Endothelial cell of umbilical vein (primary cell): Measurements from ENCODE around the gene EMX1. TPM values are rescaled to one million over a fixed set of nuclear protein-coding genes. Genes with fewer than 3 reads are reported as not detected.

Source experiments
- BruUV-seq: library from RNA; stranded (reverse); fragments of 400-500 nt; replicated peaks from 2 replicates; lab custom pipeline; 2021; lab: Mats Ljungman, UMichigan
- CTCF ChIA-PET: fragments of 300-600, 350-600 bp; sonication (Branson Sonifier 250); formaldehyde crosslinking; loops from one replicate; lab custom pipeline; 2021; ENCODE audit warnings: antibody characterized with exemption, inconsistent platforms; lab: Charles Lee
- POLR2A ChIA-PET: fragments of 300-600, 350-600 bp; sonication (Branson Sonifier 250); formaldehyde crosslinking; loops from one replicate; lab custom pipeline; 2021; ENCODE audit warnings: antibody characterized with exemption, inconsistent platforms; lab: Charles Lee
- DNase-seq: peaks from one replicate; pipeline ENCODE4 v3.0.0-alpha.2; 2011; ENCODE audit warnings: low read depth, low spot score
- FAIRE-seq: peaks from 2 replicates; lab custom pipeline; 2011; peaks lifted over from hg19 to GRCh38; lab: Jason Lieb, UNC
- H2AFZ ChIP-seq: 2 replicates; pipeline ENCODE4 v1.6.0; 2012; ENCODE audit warnings: low read depth, low read length, control low read depth, inconsistent platforms
- H3K27ac ChIP-seq: 2 replicates; pipeline ENCODE4 v1.5.1; 2011; ENCODE audit warnings: low read depth, mild to moderate bottlenecking, control low read depth, low read length, moderate library complexity; ENCODE audit not compliant: insufficient read depth
- H3K27me3 ChIP-seq, 2 experiments: 2 replicates each; pipeline versions ENCODE4 v1.6.0 to v1.6.1; 2011; ENCODE audit warnings: low read length in 2 of 2, mixed read lengths in 1 of 2; ENCODE audit not compliant: control insufficient read depth in 2 of 2, insufficient read depth in 2 of 2
- H3K36me3 ChIP-seq, 2 experiments: 2 replicates in 1 of 2; 3 replicates in 1 of 2; pipeline ENCODE4 v1.5.1; 2011; ENCODE audit warnings: low read length in 2 of 2, mild to moderate bottlenecking in 1 of 2, moderate library complexity in 1 of 2; ENCODE audit not compliant: control insufficient read depth in 2 of 2, insufficient read depth in 2 of 2; ENCODE audit errors: extremely low read depth in 1 of 2
- H3K4me1 ChIP-seq: 3 replicates; pipeline ENCODE4 v1.5.1; 2011; ENCODE audit warnings: mild to moderate bottlenecking, low read length; ENCODE audit not compliant: control insufficient read depth, insufficient read depth; ENCODE audit errors: extremely low read depth
- H3K4me2 ChIP-seq: 2 replicates; pipeline ENCODE4 v1.6.1; 2011; ENCODE audit warnings: low read length, control low read depth, mixed read lengths; ENCODE audit not compliant: insufficient read depth
- H3K4me3 ChIP-seq, 3 experiments: fragments of 200-600 bp in 1 of 3; sonication (generic), shearing (Covaris generic) in 1 of 3; replicated peaks in 1 of 3; 2 replicates each; pipeline ENCODE4 v1.5.1; 2011 to 2016; ENCODE audit warnings: control low read depth in 3 of 3, low read length in 3 of 3, mild to moderate bottlenecking in 2 of 3, inconsistent platforms in 1 of 3, low read depth in 1 of 3, moderate library complexity in 1 of 3; ENCODE audit not compliant: insufficient read depth in 1 of 3
- H3K79me2 ChIP-seq: 2 replicates; pipeline ENCODE4 v1.6.0; 2012; ENCODE audit warnings: low read length, inconsistent platforms; ENCODE audit not compliant: control insufficient read depth, insufficient read depth
- H3K9ac ChIP-seq: replicated peaks from 2 replicates; pipeline ENCODE3; 2011; ENCODE audit warnings: low read length, control low read depth; ENCODE audit not compliant: insufficient read depth; ENCODE audit errors: extremely low read depth
- H3K9me1 ChIP-seq: replicated peaks from 3 replicates; pipeline ENCODE4 v1.6.0; 2011; ENCODE audit warnings: mild to moderate bottlenecking, low read length; ENCODE audit not compliant: control insufficient read depth, insufficient read depth; ENCODE audit errors: extremely low read depth
- H3K9me3 ChIP-seq: replicated peaks from 2 replicates; pipeline ENCODE4 v1.5.1; 2012; ENCODE audit warnings: low read length, inconsistent platforms; ENCODE audit not compliant: control insufficient read depth, insufficient read depth
- H4K20me1 ChIP-seq: replicated peaks from 2 replicates; pipeline ENCODE3; 2011; ENCODE audit warnings: mild to moderate bottlenecking, low read length; ENCODE audit not compliant: control insufficient read depth, insufficient read depth; ENCODE audit errors: extremely low read depth
- CTCF ChIP-seq, 2 donors: IDR thresholded peaks; 1 replicate in 1 of 2; 2 replicates in 1 of 2; pipeline ENCODE4 v1.5.1; 2011; ENCODE audit warnings: low read length in 2 of 2, mild to moderate bottlenecking in 2 of 2, moderate library complexity in 2 of 2, control low read depth in 1 of 2, inconsistent platforms in 1 of 2, low read depth in 1 of 2; ENCODE audit not compliant: insufficient read depth in 1 of 2; ENCODE audit errors: extremely low read depth in 1 of 2
- EZH2 ChIP-seq: IDR thresholded peaks from 2 replicates; pipeline ENCODE4 v1.6.1; 2012; ENCODE audit warnings: borderline replicate concordance, low read depth, mild to moderate bottlenecking, moderate library complexity, low read length, inconsistent platforms; ENCODE audit not compliant: severe bottlenecking
- FOS ChIP-seq: IDR thresholded peaks from 2 replicates; pipeline ENCODE4 v1.6.1; 2011; ENCODE audit warnings: mild to moderate bottlenecking, low read length, moderate library complexity, borderline replicate concordance; ENCODE audit not compliant: insufficient read depth
- GATA2 ChIP-seq: IDR thresholded peaks from 2 replicates; pipeline ENCODE4 v1.7.0; 2011; ENCODE audit warnings: low read depth, mild to moderate bottlenecking, moderate library complexity, mixed read lengths, low read length; ENCODE audit not compliant: insufficient read length, insufficient read depth
- JUN ChIP-seq: IDR thresholded peaks from 2 replicates; pipeline ENCODE4 v1.6.1; 2011; ENCODE audit warnings: borderline replicate concordance, low read depth; ENCODE audit not compliant: insufficient read length, insufficient read depth
- MYC ChIP-seq: IDR thresholded peaks from one replicate; pipeline ENCODE4 v1.6.1; 2011; ENCODE audit warnings: mild to moderate bottlenecking, low read depth, low read length
- POLR2A ChIP-seq: IDR thresholded peaks from 2 replicates; pipeline ENCODE4 v1.6.1; 2012; ENCODE audit warnings: low read depth, mild to moderate bottlenecking, control low read depth, low read length
- POLR2AphosphoS5 ChIP-seq: IDR thresholded peaks from 2 replicates; pipeline ENCODE4 v1.6.1; 2012; ENCODE audit warnings: low read depth, mild to moderate bottlenecking, control low read depth, low read length, moderate library complexity; ENCODE audit not compliant: insufficient read depth
- dilution Hi-C: fragments of 300-500 bp; cut with MboI; formaldehyde crosslinking; loops from one replicate; pipeline ENCODE4 v1.15.0; 2019; ENCODE audit warnings: low sequenced_read_pairs; ENCODE audit not compliant: extremely low pct_ligation_motif_present
- intact Hi-C: fragments of 100-400 bp; cut with micrococcal nuclease; formaldehyde crosslinking; loops from one replicate; pipeline ENCODE4 v1.10.0; 2022
- polyA plus RNA-seq, 4 experiments: library from polyadenylated mRNA; depleted of rRNA in 3 of 4; stranded (reverse) in 3 of 4; unstranded in 1 of 4; fragments of >200 nt; gene quantifications; 2 replicates each; pipeline versions ENCODE4 v1.2.1 to v1.2.3, GENCODE V29; 2011 to 2012; ENCODE audit warnings: missing spikeins in 1 of 4
- total RNA-seq: library from RNA; stranded (reverse); gene quantifications from 2 replicates; pipeline ENCODE4 v1.2.3, GENCODE V29; 2021
- TF ChIP-seq, protein P1 (sequence below): IDR thresholded peaks from 2 replicates; pipeline ENCODE4 v1.6.1; 2011; ENCODE audit not compliant: insufficient read depth, insufficient read length

Gene EMX1
- total and polyA plus RNA-seq, 2 donors (not counting 3 experiments of a cell fraction or from before 2014, with no cell fraction given), result not detected

- ChIA-PET POLR2A (no interaction called here), CTCF (interaction anchor here (1.1 to 1.3 kb wide), 4 partner anchors 22 to 59 kb away, joined by 4 to 7 read pairs (median 5); no protein-coding TSS in a partner anchor)
- intact Hi-C loops (no loop called here), dilution Hi-C loops (no loop called here)
- no peaks in the 10 kb centered on the region for H3K4me1 ChIP-seq
- no peak overlapping the region for H3K27ac ChIP-seq
- no peak for DNase-seq
- no peaks in the 10 kb centered on the region for H3K9me3 ChIP-seq
- no peak overlapping the region for H2AFZ ChIP-seq
- no peak overlapping the region for H3K9ac ChIP-seq
- no peak overlapping the region for H3K4me2 ChIP-seq
- no peak for FAIRE-seq
- H3K9me1 ChIP-seq, result no peaks in the 10 kb centered on the region
- BruUV-seq, result no TSS peak
- H3K79me2 ChIP-seq, result no peaks in the 10 kb centered on the region
- no peaks in the 10 kb centered on the region for H3K36me3 ChIP-seq
- no peaks in the 10 kb centered on the region for H4K20me1 ChIP-seq
- H3K27me3 ChIP-seq, result no peaks in the 10 kb centered on the region
- H3K4me3 ChIP-seq, result no peak overlapping the region
- TF ChIP-seq POLR2AphosphoS5 (no peak), EZH2 (no peak), CTCF (IDR thresholded peaks at IDR 0.05; ENCODE audit: extremely low read depth in 1 of 2, insufficient read depth in 1 of 2, low read depth in 1 of 2, low read length in 2 of 2) (no peak), MYC (no peak), POLR2A (no peak), JUN (no peak), FOS (no peak), GATA2 (no peak)
- TF ChIP-seq, protein P1, sequence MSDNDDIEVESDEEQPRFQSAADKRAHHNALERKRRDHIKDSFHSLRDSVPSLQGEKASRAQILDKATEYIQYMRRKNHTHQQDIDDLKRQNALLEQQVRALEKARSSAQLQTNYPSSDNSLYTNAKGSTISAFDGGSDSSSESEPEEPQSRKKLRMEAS, result no peak
Measured at GRCh38 chr2:72951303-72952095, 34.2 kb downstream of the EMX1 start.
